GM12878 (cell line): ENCODE data around the gene LMF1. TPM values are rescaled to one million over a fixed set of nuclear protein-coding genes. Genes with fewer than 3 reads are reported as not detected.

ENCODE experiments used
- ATAC-seq: fragments of 200-7000 bp; cut with Tn5 transposase; 3 replicates; pipeline ENCODE4 v1.9.1; 2020; ENCODE audit warnings: mild to moderate bottlenecking, moderate library complexity
- BruUV-seq: library from RNA; stranded (reverse); fragments of 400-500 nt; replicated peaks from 2 replicates; lab custom pipeline; 2021; lab: Mats Ljungman, UMichigan
- CTCF ChIA-PET: fragments of 300-600 bp; sonication (Branson Sonifier 250); formaldehyde crosslinking; extraction: SDS; loops from one replicate; lab custom pipeline; 2021; ENCODE audit warnings: inconsistent platforms; lab: Yijun Ruan, JAX
- POLR2A ChIA-PET: fragments of 350-600 bp; formaldehyde crosslinking; extraction: SDS; loops from one replicate; lab custom pipeline; 2021; ENCODE audit warnings: inconsistent platforms; lab: Charles Lee
- RAD21 ChIA-PET: fragments of 300-600 bp; sonication (Branson Sonifier 250); formaldehyde crosslinking; loops from one replicate; lab custom pipeline; 2023; ENCODE audit warnings: antibody characterized with exemption; ENCODE audit not compliant: unreplicated experiment; lab: Charles Lee
- SMC1A ChIA-PET: fragments of 300-600 bp; sonication (Branson Sonifier 250); formaldehyde crosslinking; loops from one replicate; lab custom pipeline; 2023; ENCODE audit not compliant: unreplicated experiment, uncharacterized antibody; lab: Charles Lee
- DNase-seq: peaks from one replicate; pipeline ENCODE4 v3.0.0-alpha.2; 2011; ENCODE audit warnings: low read depth, low spot score
- FAIRE-seq: peaks from 3 replicates; lab custom pipeline; 2011; peaks lifted over from hg19 to GRCh38; lab: Jason Lieb, UNC
- H2AFZ ChIP-seq: 2 replicates; pipeline ENCODE4 v1.6.0; 2011; ENCODE audit warnings: low read depth, low read length, control low read depth; ENCODE audit not compliant: control insufficient read depth
- H3K27ac ChIP-seq: 2 replicates; pipeline ENCODE4 v1.5.1; 2011; ENCODE audit warnings: control low read depth; ENCODE audit not compliant: control insufficient read depth, insufficient read depth
- H3K27me3 ChIP-seq, 2 experiments: replicated peaks in 1 of 2; 2 replicates each; pipeline versions ENCODE4 v1.6.0 to v1.6.1; 2011; ENCODE audit warnings: low read length in 1 of 2; ENCODE audit not compliant: control insufficient read depth in 2 of 2, insufficient read depth in 2 of 2
- H3K36me3 ChIP-seq, 2 experiments: 2 replicates each; pipeline ENCODE4 v1.5.1; 2011; ENCODE audit warnings: low read length in 1 of 2; ENCODE audit not compliant: control insufficient read depth in 2 of 2, insufficient read depth in 2 of 2
- H3K4me1 ChIP-seq: 2 replicates; pipeline ENCODE4 v1.6.1; 2011; ENCODE audit warnings: mild to moderate bottlenecking, low read length, moderate library complexity, mixed read lengths; ENCODE audit not compliant: control insufficient read depth, insufficient read depth
- H3K4me2 ChIP-seq: 2 replicates; pipeline ENCODE4 v1.6.0; 2011; ENCODE audit warnings: control low read depth; ENCODE audit not compliant: control insufficient read depth, insufficient read depth
- H3K4me3 ChIP-seq: fragments of 200-600 bp; sonication (generic); 2 replicates; pipeline ENCODE4 v1.5.1; 2016
- H3K79me2 ChIP-seq: 2 replicates; pipeline ENCODE4 v1.6.0; 2011; ENCODE audit warnings: low read length; ENCODE audit not compliant: control insufficient read depth, insufficient read depth
- H3K9ac ChIP-seq: 2 replicates; pipeline ENCODE4 v1.8.0; 2011; ENCODE audit warnings: low read length, control low read depth, mixed read lengths; ENCODE audit not compliant: control insufficient read depth, insufficient read depth
- H3K9me3 ChIP-seq: replicated peaks from 3 replicates; pipeline ENCODE4 v1.5.1; 2011; ENCODE audit warnings: mild to moderate bottlenecking, low read length; ENCODE audit not compliant: control insufficient read depth, insufficient read depth
- H4K20me1 ChIP-seq: 2 replicates; pipeline ENCODE4 v1.6.0; 2011; ENCODE audit not compliant: control insufficient read depth, insufficient read depth
- BHLHE40 ChIP-seq, 2 experiments: fragments of 450-650 bp in 1 of 2; IDR thresholded peaks; 2 replicates each; pipeline ENCODE4 v1.6.1; 2011 to 2017; ENCODE audit warnings: low read depth in 2 of 2, borderline replicate concordance in 1 of 2, improper control_type of control experiment in 1 of 2, low read length in 1 of 2, mild to moderate bottlenecking in 1 of 2
- CREM ChIP-seq: IDR thresholded peaks from 2 replicates; pipeline ENCODE4 v1.6.1; 2014; ENCODE audit warnings: antibody characterized with exemption, low read depth
- ELK1 ChIP-seq: IDR thresholded peaks from 2 replicates; pipeline ENCODE4 v1.6.1; 2012; ENCODE audit warnings: low read depth, low read length, improper control_type of control experiment
- EZH2 ChIP-seq: IDR thresholded peaks from 2 replicates; pipeline ENCODE4 v1.6.1; 2012; ENCODE audit warnings: low read depth, mild to moderate bottlenecking, control low read depth, inconsistent platforms, low read length, borderline replicate concordance; ENCODE audit not compliant: control insufficient read depth
- HSF1 ChIP-seq: fragments of 150-350 bp; IDR thresholded peaks from 2 replicates; pipeline ENCODE4 v1.6.1; 2014; ENCODE audit warnings: mild to moderate bottlenecking, low read depth, low read length
- MTA3 ChIP-seq: IDR thresholded peaks from 2 replicates; pipeline ENCODE4 v1.6.1; 2012; ENCODE audit warnings: low read length, inconsistent platforms, borderline replicate concordance
- MXI1 ChIP-seq: fragments of 150-350 bp; IDR thresholded peaks from 2 replicates; pipeline ENCODE4 v1.6.1; 2011; ENCODE audit warnings: low read depth, mild to moderate bottlenecking, inconsistent platforms, low read length, improper control_type of control experiment
- NFIC ChIP-seq: IDR thresholded peaks from 2 replicates; pipeline ENCODE4 v1.6.1; 2012; ENCODE audit warnings: low read depth, mild to moderate bottlenecking, inconsistent platforms, low read length, moderate library complexity
- NR2C2 ChIP-seq: IDR thresholded peaks from 2 replicates; pipeline ENCODE4 v1.6.1; 2011; ENCODE audit warnings: borderline replicate concordance, low read depth; ENCODE audit not compliant: control insufficient read depth, insufficient read length
- SKIL ChIP-seq: fragments of 450-650 bp; IDR thresholded peaks from 2 replicates; pipeline ENCODE4 v1.6.1; 2017; ENCODE audit warnings: mild to moderate bottlenecking, low read depth, inconsistent platforms; ENCODE audit not compliant: poor library complexity, severe bottlenecking
- ZBTB40 ChIP-seq: fragments of 450-650 bp; IDR thresholded peaks from 2 replicates; pipeline ENCODE4 v1.6.1; 2016; ENCODE audit warnings: mild to moderate bottlenecking, moderate library complexity, borderline replicate concordance
- WGBS: methylation state at CpG from one replicate; pipeline ENCODE4 v1.1.6; 2016; ENCODE audit warnings: low lambda C conversion rate; ENCODE audit not compliant: insufficient replicate concordance, insufficient coverage; ENCODE audit errors: missing lambda C conversion rate; 5-methylcytosine and 5-hydroxymethylcytosine counted together
- in situ Hi-C: fragments of 300-500 bp; cut with MboI; formaldehyde crosslinking; loops from 9 replicates; pipeline ENCODE4 v1.14.3; 2018; ENCODE audit warnings: mixed read lengths
- intact Hi-C: fragments of 100-400 bp; cut with micrococcal nuclease; formaldehyde crosslinking; loops from one replicate; pipeline ENCODE4 v1.14.2; 2022; ENCODE audit not compliant: unreplicated experiment
- polyA plus RNA-seq, 11 experiments: library from polyadenylated mRNA; depleted of rRNA in 4 of 11; unstranded in 6 of 11; stranded (reverse) in 5 of 11; fragments of >200 nt; fragmentation: Nextera tagmentation in 4 of 11; fragmentation: Illumina TruSeq in 1 of 11; extraction: Ambion mirVana in 4 of 11; extraction: Trizol in 1 of 11; gene quantifications; 1 replicate in 1 of 11; 2 replicates in 10 of 11; pipeline versions ENCODE4 v1.2.1 to v1.2.3, GENCODE V29; 2011 to 2016; ENCODE audit warnings: inconsistent platforms in 2 of 11, missing spikeins in 2 of 11, low read depth in 1 of 11
- total RNA-seq, 4 experiments: library from RNA; depleted of rRNA in 3 of 4; stranded (reverse); fragments of >200 nt in 3 of 4; fragmentation: Illumina TruSeq in 1 of 4; extraction: Trizol in 1 of 4; gene quantifications; 2 replicates each; pipeline versions ENCODE4 v1.2.1 to v1.2.3, GENCODE V29; 2013 to 2021

Gene LMF1
- total and polyA plus RNA-seq, 10 of the 15 experiments (the other 5 are each of a cell fraction or from before 2014, with no cell fraction given): 0.18 to 3.2 (median 1.4) TPM; not detected in 1

GRCh38 chr16:1002399-1003166 is 31.8 kb upstream of the LMF1 start:
- Histone ChIP-seq H3K79me2 (no peaks in the 10 kb centered on the region), H2AFZ (no peak overlapping the region), H3K4me2 (no peak overlapping the region), H3K27me3 (no peaks in the 10 kb centered on the region; a peak in 1 of 4 replicates), H3K4me3 (no peak overlapping the region), H3K27ac (no peak overlapping the region), H3K9me3 (no peaks in the 10 kb centered on the region), H3K36me3 (no peaks in the 10 kb centered on the region), H3K4me1 (peaks cover 10% of the 10 kb centered on the region), H3K9ac (no peak overlapping the region), H4K20me1 (no peaks in the 10 kb centered on the region)
- ChIA-PET CTCF (no interaction called here), POLR2A (no interaction called here), SMC1A (no interaction called here), RAD21 (no interaction called here)
- in situ Hi-C loops: no loop called here
- 55% methylated on average over 38 of the region's 46 CpGs for WGBS
- no peak for DNase-seq
- intact Hi-C loops: no loop called here
- FAIRE-seq: no peak
- no peak for ATAC-seq
- no TSS peak for BruUV-seq
- TF ChIP-seq ZBTB40 (no peak), BHLHE40 (IDR thresholded peaks at IDR 0.05; ENCODE audit: borderline replicate concordance in 1 of 2, low read depth in 2 of 2, low read length in 1 of 2) (no peak), MTA3 (no peak), EZH2 (no peak), NFIC (no peak), HSF1 (no peak), SKIL (no peak), MXI1 (no peak), ELK1 (no peak), NR2C2 (no peak), CREM (no peak)
